DOHH2 (cell line): ENCODE data around the gene SCAMP5.

ENCODE experiments used
- CTCF ChIP-seq: fragments of 200-600 bp; sonication (generic); IDR thresholded peaks from one replicate; pipeline ENCODE4 v1.5.1; 2014; ENCODE audit warnings: antibody characterized with exemption, mild to moderate bottlenecking, low read depth, low read length; ENCODE audit not compliant: poor library complexity, severe bottlenecking
- EZH2phosphoT487 ChIP-seq: fragments of 200-600 bp; sonication (generic); IDR thresholded peaks from 2 replicates; pipeline ENCODE4 v1.6.1; 2017; ENCODE audit warnings: borderline replicate concordance, mild to moderate bottlenecking, antibody characterized with exemption, low read length, moderate library complexity, mixed read lengths

- TF ChIP-seq CTCF (no peak), EZH2phosphoT487 (no peak)
Measured at GRCh38 chr15:75063889-75064288, 68.5 kb downstream of the SCAMP5 start.
